Measurements from ENCODE around the gene MSTO1.
"Not testable (repeated sequence)": the region's sequence is repeated elsewhere in the genome, so short reads cannot be mapped to it uniquely, and the experiment has no call there.

The MSTO1 gene

DNA sequence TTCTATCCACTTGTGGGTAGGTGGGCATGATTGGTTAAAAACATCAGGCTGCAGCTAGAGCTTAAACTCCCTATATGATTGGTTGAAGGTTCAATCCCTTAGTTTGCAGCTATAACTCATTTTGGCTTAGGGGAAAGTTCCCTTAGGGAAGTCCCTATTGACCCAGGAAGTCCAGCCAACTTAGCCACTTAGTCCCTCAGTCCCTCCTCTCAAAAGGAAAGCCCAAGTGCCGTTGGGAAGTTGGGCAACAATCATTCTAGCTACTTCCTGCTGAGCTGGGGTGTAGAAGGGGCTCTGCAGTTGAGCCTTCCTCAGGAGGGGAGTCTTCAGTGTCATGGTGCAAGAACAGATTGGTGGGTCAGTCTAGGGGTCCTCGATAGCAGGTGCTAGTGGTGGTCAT lies 12.2 kb downstream of the MSTO1 start:
- DNase-seq, result no peak

DNA sequence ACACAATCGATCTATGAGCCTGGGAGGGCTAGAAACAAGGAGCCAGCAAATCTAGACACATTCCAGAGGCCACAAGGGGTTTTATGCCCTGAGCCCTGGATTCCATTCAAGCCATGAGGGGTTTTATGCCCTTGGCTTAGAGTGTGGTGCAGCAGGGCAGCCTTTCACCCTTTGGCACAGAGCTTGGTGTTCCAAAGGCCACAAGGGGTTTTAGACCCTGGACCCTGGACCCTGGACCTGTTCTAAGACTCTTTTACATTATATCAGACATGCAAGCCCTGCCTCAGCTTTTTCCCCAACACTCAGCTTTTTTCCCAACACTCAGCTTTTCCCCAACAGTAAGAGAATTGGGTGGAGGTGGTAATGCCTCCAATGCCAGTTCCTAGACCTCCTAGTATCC lies 13.3 kb downstream of the MSTO1 start:
- no peak for DNase-seq

DNA sequence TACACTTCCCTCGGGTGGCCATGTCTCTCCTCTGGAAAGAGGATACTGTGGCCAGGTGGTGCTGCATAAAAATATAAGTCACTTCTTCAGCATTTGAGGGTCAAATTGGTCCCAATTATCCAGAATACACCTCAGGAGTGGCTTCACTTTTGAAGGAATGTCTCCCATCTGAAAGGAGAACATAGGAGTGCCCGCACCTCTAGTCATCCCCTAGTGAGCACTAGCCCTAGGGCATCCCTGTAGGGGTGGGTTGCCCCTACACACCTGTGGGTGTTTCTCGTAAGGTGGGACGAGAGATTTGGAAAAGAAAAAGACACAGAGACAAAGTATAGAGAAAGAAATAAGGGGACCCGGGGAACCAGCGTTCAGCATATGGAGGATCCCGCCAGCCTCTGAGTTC lies 16.4 kb downstream of the MSTO1 start:
- DNase-seq, result not testable (repeated sequence)

DNA sequence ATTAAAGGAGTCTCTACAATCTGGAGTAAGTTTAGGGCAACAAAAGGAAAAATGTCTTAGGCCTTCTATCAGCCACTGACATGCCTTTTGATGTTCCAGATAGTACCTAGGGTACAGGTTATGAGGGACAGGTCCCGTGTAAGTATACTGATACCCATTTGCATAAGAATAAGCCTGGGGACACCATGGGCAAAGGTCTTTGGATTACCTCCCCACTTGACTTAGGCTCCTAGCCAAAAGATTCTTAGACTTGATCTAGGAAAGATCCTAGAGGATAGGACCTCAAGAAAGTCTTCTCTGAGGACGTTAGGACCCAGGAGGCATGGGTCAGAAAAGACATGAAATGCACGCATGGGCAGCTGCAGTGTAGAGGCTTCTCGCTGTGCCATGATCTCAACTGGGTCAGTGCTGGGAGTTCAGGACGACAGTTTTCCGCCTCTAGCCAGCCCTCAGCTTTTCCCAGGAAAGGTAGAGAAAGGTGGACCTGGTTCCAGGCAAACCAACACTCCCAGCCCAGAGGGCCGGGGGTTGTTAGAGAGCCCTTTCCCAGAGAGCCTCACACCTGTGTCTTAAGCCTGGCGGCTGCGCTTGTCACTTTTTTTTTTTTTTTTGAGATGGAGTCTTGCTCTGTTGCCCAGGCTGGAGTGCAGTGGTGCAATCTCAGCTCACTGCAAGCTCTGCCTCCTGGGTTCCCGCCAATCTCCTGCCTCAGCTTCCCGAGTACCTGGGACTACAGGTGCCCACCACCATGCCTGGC lies 26.6 kb downstream of the MSTO1 start:
- no peak for DNase-seq

DNA sequence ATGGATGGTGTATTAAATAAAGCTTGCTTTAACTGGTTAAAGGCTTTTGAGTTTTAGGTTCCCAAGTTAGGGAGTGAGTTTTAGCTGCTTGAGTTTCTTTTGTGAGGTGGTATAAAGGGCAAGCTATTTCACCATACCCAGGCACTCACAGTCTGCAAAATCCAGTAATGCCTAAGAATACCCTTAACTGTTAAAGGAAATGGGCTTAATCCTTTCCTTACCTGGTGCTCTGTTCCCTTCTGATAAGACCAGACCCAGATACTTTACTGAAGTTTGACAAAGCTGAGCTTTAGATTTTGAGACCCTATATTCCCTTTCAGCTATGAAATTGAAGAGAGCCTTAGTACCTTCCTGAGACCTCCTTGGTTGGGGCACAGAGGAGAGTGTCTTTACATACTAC lies 30.3 kb downstream of the MSTO1 start:
- no peak for DNase-seq

DNA sequence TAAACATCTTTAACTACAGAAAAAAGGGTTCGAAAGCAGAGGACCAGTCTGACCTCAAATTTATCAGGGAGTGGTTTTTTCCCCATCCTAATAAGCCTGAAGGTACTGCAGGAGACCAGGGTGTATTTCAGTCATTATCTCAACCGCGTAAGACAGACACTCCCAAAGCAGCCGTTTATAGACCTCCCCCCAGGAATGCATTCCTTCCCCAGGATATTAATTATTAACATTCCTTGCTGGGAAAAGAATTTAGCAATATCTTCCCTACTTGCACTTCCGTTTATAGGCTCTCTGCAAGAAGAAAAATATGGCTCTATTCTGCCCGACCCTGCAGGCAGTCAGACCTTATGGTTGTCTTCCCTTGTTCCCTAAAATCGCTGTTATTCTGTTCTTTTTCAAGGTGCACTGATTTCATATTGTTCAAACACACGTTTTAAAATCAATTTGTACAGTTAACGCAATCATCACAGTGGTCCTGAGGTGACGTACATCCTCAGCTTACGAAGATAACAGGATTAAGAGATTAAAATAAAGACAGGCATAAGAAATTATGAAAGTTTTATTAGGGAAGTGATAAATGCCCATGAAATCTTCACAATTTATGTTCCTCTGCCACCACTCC lies 32.7 kb downstream of the MSTO1 start:
- not testable (repeated sequence) for DNase-seq

DNA sequence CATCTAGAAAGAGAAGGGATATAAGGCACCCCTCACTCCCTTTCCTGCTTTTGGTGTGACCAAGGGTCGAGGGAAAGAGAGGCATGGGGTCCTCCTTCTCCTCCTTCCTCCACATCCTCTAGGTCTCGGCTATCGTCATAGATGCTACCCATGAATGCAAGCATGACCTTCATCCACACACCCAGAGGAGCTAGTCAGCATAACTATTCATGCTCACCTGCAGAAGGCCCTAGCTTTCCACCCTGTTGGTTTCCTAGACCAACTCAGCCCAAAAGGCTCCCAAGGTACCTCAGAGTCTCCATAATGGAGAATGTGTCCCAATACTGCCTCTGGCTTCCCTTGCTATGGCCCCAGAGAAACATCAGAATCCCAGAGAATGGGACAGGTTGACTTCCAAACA lies 33.2 kb downstream of the MSTO1 start:
- no peak for DNase-seq

DNA sequence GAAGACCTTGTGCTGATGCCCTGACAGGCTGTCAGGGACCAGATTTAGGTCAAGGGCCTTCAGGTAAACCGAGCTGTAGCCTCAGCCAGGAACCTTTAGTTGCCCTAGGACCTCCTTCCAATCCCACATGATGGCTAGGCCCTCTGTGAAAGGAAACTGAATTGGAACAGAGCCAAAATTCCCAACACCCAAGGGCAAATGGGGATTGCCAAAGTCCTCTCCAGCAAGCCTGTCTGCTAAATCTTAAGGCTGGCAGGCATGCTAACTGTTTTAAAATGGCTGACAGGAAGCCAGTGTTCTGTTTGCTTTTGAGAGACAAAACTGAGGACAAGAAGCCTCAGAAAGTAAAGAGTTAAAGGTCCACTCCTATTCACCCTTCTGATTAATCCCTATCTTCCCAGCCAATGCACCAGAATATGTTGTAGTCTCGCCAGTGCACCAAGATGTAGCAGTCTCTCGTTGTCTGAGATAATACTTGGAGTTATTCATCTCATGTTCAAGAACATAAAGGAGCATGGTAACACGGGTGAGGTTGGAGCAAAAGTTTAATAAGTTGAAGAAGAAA lies 35.1 kb downstream of the MSTO1 start:
- no peak for DNase-seq

DNA sequence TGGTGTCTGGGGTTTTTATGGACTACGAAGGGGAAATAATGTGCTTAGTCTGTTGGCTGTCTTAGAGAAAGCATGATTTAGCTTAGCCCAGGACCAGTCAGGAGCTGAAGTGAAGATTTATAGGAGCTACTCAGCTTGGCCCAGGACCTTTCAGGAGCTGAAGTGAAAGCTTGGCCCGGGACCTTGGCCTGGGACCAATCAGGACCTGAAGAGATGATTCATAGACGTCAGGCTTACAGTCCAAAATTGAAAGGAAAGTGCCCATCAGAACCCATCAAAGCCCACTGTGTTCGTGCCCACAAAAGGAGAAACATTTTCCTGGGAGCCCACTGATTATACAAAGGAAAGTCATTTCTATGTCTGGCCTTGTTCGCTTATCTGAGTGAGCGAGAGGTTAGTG lies 35.6 kb downstream of the MSTO1 start:
- DNase-seq, result no peak

DNA sequence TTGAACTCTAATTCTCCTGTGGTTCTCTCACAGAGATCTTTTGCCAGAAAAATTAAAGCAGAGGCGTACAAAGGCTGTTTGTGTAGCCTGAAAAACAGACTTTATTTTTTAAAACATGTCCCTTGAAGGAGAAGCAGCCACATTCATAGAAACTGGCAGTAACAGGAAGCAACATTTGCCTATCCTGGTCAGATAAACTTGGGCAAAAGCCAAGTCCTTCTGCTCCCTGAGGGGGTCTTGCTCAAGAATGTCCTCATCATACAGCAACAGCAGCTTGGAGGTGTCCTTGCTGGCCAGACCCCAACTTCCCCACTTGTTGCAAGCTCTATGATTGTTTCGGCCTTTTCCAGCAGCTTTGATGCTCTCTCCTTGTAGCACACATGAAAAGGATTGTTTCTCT lies 36.3 kb downstream of the MSTO1 start:
- DNase-seq, result peak; percentile 31

DNA sequence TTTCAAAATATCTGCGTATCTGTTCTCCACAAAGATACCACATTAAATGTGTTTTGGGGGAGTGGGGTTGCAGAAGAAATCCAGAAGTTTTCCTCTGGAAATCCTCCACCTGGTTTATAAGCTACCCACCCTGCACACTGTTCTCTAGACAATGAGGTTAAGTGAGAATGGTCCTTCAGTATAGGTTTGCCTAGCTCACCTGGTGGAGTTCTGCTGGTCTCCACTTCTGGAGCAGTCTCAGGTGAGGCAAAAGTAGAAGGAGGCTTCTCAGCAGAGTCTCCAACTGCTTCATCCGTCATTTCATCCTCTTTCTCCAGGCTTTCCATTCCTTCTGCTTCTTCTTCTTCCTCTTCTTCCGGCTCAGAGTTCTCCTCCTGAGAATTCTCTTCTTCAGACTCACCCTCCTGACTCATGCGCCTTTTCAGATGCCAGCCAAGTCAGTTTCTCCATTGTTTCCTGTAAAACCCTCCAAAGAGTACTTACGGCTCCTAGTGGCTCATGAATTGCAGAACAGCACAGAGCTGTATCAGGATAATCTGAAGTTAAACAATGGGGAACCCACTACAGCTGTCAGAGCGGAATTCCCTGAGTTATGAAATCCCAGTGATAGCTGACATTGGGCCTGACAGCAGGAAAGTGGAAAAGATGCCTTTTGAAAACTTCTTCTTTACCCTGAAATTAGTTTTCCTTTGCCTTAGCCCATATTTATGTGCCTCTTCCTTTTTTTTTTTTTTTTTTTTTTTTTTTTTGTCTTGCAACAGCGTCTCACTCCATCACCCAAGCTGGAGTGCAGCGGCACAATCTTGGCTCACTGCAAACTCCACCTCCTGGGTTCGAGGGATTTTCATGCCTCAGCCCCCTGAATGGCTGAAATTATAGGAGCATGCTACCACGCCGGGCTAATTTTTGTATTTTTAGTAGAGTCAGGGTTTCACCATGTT lies 38.5 kb downstream of the MSTO1 start:
- DNase-seq, result peak; percentile 53

DNA sequence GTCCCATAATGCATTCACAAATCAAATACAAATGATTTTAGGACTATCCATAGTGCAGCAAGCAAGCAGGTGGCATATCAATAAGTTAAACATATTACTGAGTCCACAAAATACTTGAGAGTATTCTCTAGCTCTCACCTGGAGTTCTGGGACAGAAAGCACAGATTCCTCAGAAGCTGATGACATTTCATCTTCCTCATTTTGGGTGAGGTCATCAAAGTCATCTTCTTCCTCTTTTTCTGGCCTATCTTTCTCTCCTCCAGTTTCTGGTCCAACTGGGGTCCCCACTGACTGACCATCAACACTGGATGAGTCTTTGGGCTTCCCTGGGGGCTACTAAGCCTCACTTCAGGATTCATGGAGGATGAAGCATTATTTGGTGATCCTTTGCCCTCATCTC lies 39.7 kb downstream of the MSTO1 start:
- DNase-seq, result no peak

DNA sequence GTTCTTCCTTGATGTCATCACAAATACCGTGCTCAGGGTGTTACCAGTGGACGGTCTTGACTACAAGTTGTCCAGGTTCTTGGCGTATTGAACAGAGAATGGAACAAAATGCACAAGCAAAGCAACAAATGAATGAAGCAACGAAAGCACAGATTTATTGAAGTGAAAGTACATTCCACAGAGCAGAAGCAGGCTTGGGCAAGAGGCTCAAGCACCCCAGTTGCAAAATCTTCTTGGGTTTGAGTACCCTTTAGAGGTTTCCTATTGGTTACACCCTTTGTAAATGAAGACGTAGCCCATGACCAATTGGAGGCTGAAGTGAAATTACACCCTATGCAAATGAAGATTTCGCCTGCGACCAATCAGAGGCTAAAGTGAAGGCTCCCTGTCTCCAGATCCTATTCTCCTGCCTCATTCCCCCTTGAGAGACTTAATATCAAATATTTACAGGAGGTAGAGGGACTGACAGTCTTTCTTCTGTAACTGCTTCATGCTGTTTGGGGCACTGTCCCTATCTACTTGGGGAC lies 40.3 kb downstream of the MSTO1 start:
- no peak for DNase-seq

DNA sequence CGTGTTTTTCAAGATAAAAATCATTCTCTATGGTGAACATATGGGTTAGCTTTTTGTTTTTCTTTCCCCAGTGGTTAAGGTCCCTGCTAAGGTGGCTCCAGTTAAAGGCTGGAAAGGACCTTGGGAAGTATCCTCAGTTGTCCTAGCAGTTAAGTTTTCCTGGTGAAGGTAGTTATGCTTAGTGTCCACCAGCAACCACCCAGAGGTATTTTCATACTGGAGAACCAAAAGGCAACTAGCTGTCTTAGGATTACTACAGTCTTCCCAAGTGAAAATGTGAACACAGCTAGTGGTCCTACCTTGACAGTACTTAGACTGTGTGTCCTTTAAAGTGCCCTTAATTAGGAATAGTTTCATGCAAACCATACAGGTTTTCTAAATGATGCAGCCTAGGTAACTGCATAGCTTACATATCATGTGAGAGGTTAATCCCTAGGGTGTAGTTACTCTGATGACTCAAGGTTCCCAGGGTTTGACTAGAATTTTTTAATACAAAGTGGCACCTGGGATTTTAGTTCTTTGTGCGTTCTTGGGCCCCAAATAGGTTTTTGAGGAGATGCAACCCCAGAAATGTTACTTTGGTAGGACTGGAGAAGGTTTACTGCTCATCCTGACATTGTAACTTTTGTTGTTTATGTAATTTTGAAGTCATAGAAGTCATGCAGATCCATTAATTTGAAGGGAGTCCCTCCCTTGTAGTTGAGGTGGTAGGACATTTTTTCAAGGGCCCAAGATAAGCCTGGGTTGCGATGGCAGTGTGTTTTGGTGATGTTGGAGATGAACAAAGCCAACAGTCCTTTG lies 42.0 kb downstream of the MSTO1 start:
- DNase-seq, result no peak

DNA sequence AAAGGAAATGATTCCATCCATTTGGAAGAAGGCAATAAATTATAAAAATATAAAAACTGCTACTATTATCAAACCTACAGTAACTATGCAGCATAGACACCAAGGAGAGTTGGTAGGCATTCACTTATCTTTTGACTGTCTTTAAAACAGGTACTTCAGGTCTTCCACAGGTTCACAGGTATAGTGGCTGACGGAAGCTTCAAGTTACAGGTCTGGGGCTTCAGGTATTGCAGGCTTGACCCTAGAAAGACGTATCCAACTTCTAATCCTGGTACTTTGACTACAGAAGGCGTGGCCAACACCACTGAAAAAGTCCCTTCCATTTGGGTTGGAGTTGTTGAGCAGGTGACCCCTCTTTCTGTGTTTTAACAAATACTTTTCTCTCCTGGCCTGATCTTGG lies 42.9 kb downstream of the MSTO1 start:
- no peak for DNase-seq

DNA sequence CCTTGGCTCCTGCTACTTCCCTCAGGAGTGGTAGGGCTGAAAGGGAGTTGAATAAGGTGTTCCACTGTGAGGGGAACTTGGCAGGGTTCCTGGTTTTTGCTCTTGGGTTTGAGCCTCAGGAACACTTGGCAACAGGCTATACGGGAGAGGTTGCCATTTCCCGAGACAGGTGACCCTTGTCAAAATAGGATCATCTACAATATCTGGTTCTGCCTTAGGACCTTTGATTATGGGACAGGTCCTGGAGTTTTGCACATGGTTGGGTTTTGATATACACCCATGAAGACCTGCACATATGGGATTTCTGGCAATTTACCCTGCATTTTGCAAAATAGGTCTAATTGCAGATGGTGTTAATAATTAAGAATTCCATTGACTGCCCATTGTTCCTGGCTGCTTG lies 47.4 kb downstream of the MSTO1 start:
- no peak for DNase-seq

DNA sequence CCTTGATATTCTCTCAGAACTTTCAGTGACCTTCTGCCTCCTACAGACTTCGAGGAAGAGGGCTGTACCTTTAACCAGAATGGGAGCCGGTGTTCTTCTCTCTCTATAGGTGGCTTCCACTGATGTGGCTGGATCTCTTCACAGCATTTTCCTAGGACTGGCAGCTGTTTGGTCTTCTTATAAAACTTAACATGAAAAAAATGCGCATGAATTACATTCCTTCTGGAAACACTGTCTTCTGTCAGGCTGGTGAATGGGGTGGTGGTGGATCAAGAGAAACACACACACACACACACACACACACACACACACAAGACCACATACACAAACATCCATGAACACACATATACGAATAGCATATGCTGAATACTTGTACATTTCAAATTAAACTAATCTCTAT lies 51.2 kb downstream of the MSTO1 start:
- DNase-seq, result not testable (repeated sequence)

All from GF-D8 (cell line).